Measurements from ENCODE around the gene CEACAM6. TPM values are rescaled to one million over a fixed set of nuclear protein-coding genes. Genes with fewer than 3 reads are reported as not detected.
"Not testable (repeated sequence)": the region's sequence is repeated elsewhere in the genome, so short reads cannot be mapped to it uniquely, and the experiment has no call there.

Gene CEACAM6
- 10 to 100 TPM in 2 of 4 donors, 1 to 10 TPM in 1, not detected in 1; 6.8 to 31.9 (median 10.5) TPM for total RNA-seq

GRCh38 chr19:41755328-41755913 is at the start of gene CEACAM6:
Gene CEACAM6, plus strand, starts transcription at chr19:41755530. Its CDS starts 109 bp downstream, at chr19:41755639.
- peak in 1 of 3 donors; percentile 64 for DNase-seq
- TF ChIP-seq, protein P1, sequence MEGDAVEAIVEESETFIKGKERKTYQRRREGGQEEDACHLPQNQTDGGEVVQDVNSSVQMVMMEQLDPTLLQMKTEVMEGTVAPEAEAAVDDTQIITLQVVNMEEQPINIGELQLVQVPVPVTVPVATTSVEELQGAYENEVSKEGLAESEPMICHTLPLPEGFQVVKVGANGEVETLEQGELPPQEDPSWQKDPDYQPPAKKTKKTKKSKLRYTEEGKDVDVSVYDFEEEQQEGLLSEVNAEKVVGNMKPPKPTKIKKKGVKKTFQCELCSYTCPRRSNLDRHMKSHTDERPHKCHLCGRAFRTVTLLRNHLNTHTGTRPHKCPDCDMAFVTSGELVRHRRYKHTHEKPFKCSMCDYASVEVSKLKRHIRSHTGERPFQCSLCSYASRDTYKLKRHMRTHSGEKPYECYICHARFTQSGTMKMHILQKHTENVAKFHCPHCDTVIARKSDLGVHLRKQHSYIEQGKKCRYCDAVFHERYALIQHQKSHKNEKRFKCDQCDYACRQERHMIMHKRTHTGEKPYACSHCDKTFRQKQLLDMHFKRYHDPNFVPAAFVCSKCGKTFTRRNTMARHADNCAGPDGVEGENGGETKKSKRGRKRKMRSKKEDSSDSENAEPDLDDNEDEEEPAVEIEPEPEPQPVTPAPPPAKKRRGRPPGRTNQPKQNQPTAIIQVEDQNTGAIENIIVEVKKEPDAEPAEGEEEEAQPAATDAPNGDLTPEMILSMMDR (IDR thresholded peaks at IDR 0.05), result no peak
- TF ChIP-seq POLR2A (IDR thresholded peaks at IDR 0.05), result peak in 1 of 2 donors; percentile 23
- no peaks in the 10 kb centered on the region for H3K36me3 ChIP-seq
- peaks cover 0 to 19% (median 0%) of the 10 kb centered on the region in 4 donors for H3K4me1 ChIP-seq
- no peaks in the 10 kb centered on the region for H3K9me3 ChIP-seq
- no peak within 1 kb of the TSS for H3K27ac ChIP-seq
- H3K4me3 ChIP-seq, result peak within 1 kb of the TSS in 1 of 4 donors; percentile 28
- no peaks in the 10 kb centered on the region for H3K27me3 ChIP-seq

DNA sequence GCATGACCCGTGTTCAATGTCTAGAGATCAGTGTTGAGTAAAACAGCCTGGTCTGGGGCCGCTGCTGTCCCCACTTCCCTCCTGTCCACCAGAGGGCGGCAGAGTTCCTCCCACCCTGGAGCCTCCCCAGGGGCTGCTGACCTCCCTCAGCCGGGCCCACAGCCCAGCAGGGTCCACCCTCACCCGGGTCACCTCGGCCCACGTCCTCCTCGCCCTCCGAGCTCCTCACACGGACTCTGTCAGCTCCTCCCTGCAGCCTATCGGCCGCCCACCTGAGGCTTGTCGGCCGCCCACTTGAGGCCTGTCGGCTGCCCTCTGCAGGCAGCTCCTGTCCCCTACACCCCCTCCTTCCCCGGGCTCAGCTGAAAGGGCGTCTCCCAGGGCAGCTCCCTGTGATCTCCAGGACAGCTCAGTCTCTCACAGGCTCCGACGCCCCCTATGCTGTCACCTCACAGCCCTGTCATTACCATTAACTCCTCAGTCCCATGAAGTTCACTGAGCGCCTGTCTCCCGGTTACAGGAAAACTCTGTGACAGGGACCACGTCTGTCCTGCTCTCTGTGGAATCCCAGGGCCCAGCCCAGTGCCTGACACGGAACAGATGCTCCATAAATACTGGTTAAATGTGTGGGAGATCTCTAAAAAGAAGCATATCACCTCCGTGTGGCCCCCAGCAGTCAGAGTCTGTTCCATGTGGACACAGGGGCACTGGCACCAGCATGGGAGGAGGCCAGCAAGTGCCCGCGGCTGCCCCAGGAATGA is 48.4 kb upstream of the CEACAM6 start:
- H3K4me3 ChIP-seq, result peak overlapping the region; percentile 28 to 56 (median 43)
- DNase-seq, result peak; percentile 43 to 88 (median 87)
- H3K9me3 ChIP-seq, result no peaks in the 10 kb centered on the region
- H3K4me1 ChIP-seq, result peaks cover 0 to 7% (median 0%) of the 10 kb centered on the region in 4 donors
- no peaks in the 10 kb centered on the region for H3K36me3 ChIP-seq
- peak in 1 of 2 donors; percentile 17 for TF ChIP-seq POLR2A (IDR thresholded peaks at IDR 0.05)
- TF ChIP-seq, protein P1 (IDR thresholded peaks at IDR 0.05), result peak; percentile 5 to 100 (median 90)
- peak overlapping the region in 2 of 4 donors; percentile 36 to 45 for H3K27ac ChIP-seq
- no peaks in the 10 kb centered on the region for H3K27me3 ChIP-seq

GRCh38 chr19:41707502-41707812 is 47.9 kb upstream of the CEACAM6 start:
- Histone ChIP-seq H3K27ac (peak overlapping the region in 1 of 4 donors; percentile 45), H3K27me3 (no peaks in the 10 kb centered on the region), H3K36me3 (no peaks in the 10 kb centered on the region), H3K9me3 (no peaks in the 10 kb centered on the region), H3K4me1 (peaks cover 0 to 7% (median 0%) of the 10 kb centered on the region in 4 donors), H3K4me3 (no peak overlapping the region)
- no peak for TF ChIP-seq POLR2A (IDR thresholded peaks at IDR 0.05)
- TF ChIP-seq, protein P1 (IDR thresholded peaks at IDR 0.05), result peak in 2 of 6 experiments; percentile 17 to 24
- no peak for DNase-seq

- Histone ChIP-seq H3K36me3 (no peaks in the 10 kb centered on the region), H3K27ac (peak overlapping the region in 1 of 4 donors; percentile 30), H3K27me3 (no peaks in the 10 kb centered on the region), H3K9me3 (no peaks in the 10 kb centered on the region), H3K4me3 (no peak overlapping the region), H3K4me1 (peaks cover 0 to 7% (median 0%) of the 10 kb centered on the region in 4 donors)
- peak in 1 of 3 donors; percentile 28 for DNase-seq
- TF ChIP-seq POLR2A (IDR thresholded peaks at IDR 0.05), result no peak
- TF ChIP-seq, protein P1 (IDR thresholded peaks at IDR 0.05), result no peak
Observed at GRCh38 chr19:41707871-41708371, 47.4 kb upstream of the CEACAM6 start.

GRCh38 chr19:41708481-41708880 is 46.8 kb upstream of the CEACAM6 start, which contains the start of gene CEACAM5:
Gene CEACAM5, plus strand, starts transcription at chr19:41708626. Its CDS starts 106 bp downstream, at chr19:41708732.
- H3K36me3 ChIP-seq, result no peaks in the 10 kb centered on the region
- H3K27ac ChIP-seq, result peak within 1 kb of the TSS in 1 of 4 donors; percentile 45
- peak in 1 of 3 donors; percentile 85 for DNase-seq
- H3K9me3 ChIP-seq, result no peaks in the 10 kb centered on the region
- H3K4me3 ChIP-seq, result peak within 1 kb of the TSS in 2 of 4 donors; percentile 13 to 35
- no peaks in the 10 kb centered on the region for H3K27me3 ChIP-seq
- H3K4me1 ChIP-seq, result peaks cover 0 to 7% (median 0%) of the 10 kb centered on the region in 4 donors
- TF ChIP-seq POLR2A (IDR thresholded peaks at IDR 0.05), result peak; percentile 57 to 87
- TF ChIP-seq, protein P1 (IDR thresholded peaks at IDR 0.05), result no peak

DNA sequence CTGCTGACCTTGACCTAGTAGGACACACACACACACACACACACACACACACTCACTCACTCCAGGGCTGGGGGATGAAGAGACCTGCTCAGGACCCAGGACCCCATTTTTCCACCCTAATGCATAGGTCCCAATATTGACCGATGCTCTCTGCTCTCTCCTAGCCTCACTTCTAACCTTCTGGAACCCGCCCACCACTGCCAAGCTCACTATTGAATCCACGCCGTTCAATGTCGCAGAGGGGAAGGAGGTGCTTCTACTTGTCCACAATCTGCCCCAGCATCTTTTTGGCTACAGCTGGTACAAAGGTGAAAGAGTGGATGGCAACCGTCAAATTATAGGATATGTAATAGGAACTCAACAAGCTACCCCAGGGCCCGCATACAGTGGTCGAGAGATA is 45.8 kb upstream of the CEACAM6 start:
- H3K4me1 ChIP-seq, H3K36me3 ChIP-seq, H3K9me3 ChIP-seq, H3K27me3 ChIP-seq, H3K27ac ChIP-seq: not testable (repeated sequence)
- peak overlapping the region in 1 of 4 donors; percentile 13 for H3K4me3 ChIP-seq
- peak in 1 of 3 donors; percentile 40 for DNase-seq
